Measurements from ENCODE around the gene ANXA11.

The ANXA11 gene

DNA sequence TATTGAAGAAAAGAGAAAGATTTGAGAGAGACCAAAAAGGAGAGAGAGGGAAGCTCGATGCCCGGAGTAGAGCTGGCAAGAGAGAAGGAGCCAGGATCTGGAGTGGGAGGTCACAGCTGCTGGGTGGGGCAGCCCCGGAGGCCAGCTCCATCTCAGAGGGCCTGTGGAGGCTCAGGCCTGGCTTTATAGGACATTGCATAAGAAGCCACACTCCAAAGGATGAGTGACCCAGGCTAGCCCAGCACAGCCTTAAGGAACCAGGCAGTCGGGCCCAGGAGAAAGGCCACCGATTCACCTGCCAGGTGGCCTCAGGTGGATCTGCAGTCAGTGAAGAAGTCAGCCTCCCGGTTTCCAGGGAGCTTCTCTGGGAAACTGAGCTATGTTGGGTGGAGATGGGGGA lies 72.1 kb downstream of the ANXA11 start:
- H3K36me3 ChIP-seq (ENCODE audit: control insufficient read depth, insufficient read depth, low read length): no peaks in the 10 kb centered on the region
- H3K4me3 ChIP-seq (ENCODE audit: low read depth, low read length): peak overlapping the region; percentile 54
- H3K9ac ChIP-seq (ENCODE audit: low read depth, low read length): no peak overlapping the region
- no peaks in the 10 kb centered on the region for H3K4me1 ChIP-seq (ENCODE audit: control insufficient read depth, insufficient read depth, low read length)
- H3K9me3 ChIP-seq (ENCODE audit: control insufficient read depth, insufficient read depth, low read length): no peaks in the 10 kb centered on the region
- peaks cover 23% of the 10 kb centered on the region for H3K27me3 ChIP-seq (ENCODE audit: control insufficient read depth, insufficient read depth, low read length)

DNA sequence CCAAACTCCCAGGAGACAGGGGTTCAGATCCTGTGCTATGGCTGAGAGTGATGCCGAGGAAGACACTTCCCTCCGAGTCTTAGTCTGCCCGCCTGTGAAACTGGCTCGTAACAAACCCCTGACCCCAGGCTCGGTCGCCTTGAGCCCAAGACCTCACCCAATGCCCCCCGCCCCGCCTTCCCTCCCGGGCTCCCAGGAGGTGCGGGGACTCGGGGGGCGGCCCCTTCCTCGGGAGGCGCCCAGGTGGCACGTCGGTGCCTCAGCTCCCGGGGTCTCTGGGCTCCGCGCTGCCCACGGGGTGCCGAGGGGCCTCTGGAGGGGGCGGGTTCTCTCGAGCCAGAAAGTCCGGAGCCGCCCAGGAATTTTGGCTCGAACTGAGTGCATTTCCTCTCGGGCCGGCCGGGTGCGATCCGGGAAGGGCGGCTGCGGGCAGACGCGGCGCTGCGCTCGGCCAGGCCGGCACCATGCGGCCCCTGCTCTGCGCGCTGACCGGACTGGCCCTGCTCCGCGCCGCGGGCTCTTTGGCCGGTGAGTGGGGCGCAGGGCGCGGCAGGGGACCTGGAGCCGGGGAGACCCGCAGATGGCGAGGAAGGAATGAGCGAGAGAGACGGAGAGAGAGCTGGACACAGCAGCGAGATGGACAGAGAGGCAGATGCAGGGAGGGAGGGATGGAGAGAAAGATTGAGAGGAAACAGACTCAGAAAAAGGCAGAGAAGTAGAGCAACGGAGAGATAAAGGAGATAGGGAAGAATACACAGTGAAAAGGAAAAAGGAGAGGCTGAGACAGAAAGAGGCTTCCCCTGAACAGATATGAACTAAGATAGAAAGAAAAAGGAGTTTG lies 72.8 kb downstream of the ANXA11 start, which contains the start of gene PLAC9:
Gene PLAC9 (plus strand): TSS at position 432 of the 841 bp plus-strand sequence. CDS start 33 bp downstream, at position 465.
- H3K9me3 ChIP-seq (ENCODE audit: control insufficient read depth, insufficient read depth, low read length): no peaks in the 10 kb centered on the region
- no peaks in the 10 kb centered on the region for H3K4me1 ChIP-seq (ENCODE audit: control insufficient read depth, insufficient read depth, low read length)
- peaks cover 23% of the 10 kb centered on the region for H3K27me3 ChIP-seq (ENCODE audit: control insufficient read depth, insufficient read depth, low read length)
- H3K4me3 ChIP-seq (ENCODE audit: low read depth, low read length): peak within 1 kb of the TSS; percentile 54
- H3K9ac ChIP-seq (ENCODE audit: low read depth, low read length): peak within 1 kb of the TSS; percentile 54
- H3K36me3 ChIP-seq (ENCODE audit: control insufficient read depth, insufficient read depth, low read length): no peaks in the 10 kb centered on the region

DNA sequence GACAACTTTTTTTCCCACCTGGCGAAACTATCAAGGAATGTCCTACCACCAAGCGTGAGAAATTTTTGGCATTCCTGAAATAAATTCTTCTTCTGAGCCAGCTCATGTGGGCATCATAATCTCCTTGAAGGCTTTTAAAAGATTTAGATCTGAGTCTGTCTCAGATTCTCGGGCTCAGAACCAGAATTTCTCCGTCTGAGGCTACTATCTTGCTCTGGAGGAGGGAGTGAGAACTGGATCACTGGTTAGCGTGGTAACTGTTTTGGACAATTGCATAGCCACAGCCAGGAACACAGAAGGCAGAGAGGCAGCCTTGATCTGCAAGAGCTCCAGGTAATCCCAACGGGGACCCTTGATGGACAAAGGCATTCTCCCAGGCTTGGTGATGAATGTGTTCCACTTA lies 73.8 kb downstream of the ANXA11 start:
- H3K9ac ChIP-seq (ENCODE audit: low read depth, low read length): no peak overlapping the region
- H3K27me3 ChIP-seq (ENCODE audit: control insufficient read depth, insufficient read depth, low read length): peaks cover 23% of the 10 kb centered on the region
- no peaks in the 10 kb centered on the region for H3K4me1 ChIP-seq (ENCODE audit: control insufficient read depth, insufficient read depth, low read length)
- H3K4me3 ChIP-seq (ENCODE audit: low read depth, low read length): no peak overlapping the region
- no peaks in the 10 kb centered on the region for H3K36me3 ChIP-seq (ENCODE audit: control insufficient read depth, insufficient read depth, low read length)
- no peaks in the 10 kb centered on the region for H3K9me3 ChIP-seq (ENCODE audit: control insufficient read depth, insufficient read depth, low read length)

DNA sequence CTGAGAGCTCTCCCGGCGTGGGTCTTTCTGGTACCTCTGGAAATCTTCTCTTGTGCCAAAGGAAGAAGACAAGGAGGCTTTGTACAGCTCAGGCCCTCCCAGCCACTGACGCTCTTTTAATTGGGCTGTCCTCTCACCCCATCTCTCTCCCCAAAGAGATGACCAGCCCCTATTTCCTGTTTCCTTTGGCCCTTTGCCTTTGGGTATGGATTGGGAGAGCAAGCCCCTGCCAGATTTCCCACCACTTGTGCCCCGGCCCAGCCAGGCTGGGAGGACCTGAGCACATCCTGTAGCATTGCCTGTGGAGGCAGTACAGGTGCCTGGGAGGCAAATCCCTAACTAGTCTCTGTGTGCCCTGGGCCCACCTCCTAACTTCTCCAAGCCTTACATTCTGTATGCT lies 78.5 kb downstream of the ANXA11 start:
- peaks cover 9% of the 10 kb centered on the region for H3K27me3 ChIP-seq (ENCODE audit: control insufficient read depth, insufficient read depth, low read length)
- no peaks in the 10 kb centered on the region for H3K9me3 ChIP-seq (ENCODE audit: control insufficient read depth, insufficient read depth, low read length)
- H3K9ac ChIP-seq (ENCODE audit: low read depth, low read length): no peak overlapping the region
- H3K4me3 ChIP-seq (ENCODE audit: low read depth, low read length): no peak overlapping the region
- H3K36me3 ChIP-seq (ENCODE audit: control insufficient read depth, insufficient read depth, low read length): no peaks in the 10 kb centered on the region
- no peaks in the 10 kb centered on the region for H3K4me1 ChIP-seq (ENCODE audit: control insufficient read depth, insufficient read depth, low read length)

DNA sequence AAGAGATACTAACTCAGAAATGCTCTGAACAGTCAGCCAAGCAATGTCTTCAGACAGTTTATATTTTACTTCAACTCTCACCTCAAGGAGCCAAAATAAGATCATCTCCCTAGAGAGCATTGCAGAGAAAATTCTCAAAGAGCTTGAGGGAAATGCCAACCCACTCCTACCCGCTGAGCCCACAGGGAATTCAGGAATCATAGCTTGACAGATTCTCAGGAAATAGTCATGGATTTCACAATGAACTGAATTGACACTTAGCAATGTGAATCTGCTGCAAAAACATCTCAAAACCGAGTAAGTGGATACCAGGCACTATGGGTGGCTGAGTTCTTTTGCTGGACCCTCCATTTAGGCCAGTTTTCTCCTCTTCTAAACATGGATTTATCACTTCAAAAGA lies 82.6 kb downstream of the ANXA11 start:
- no peaks in the 10 kb centered on the region for H3K36me3 ChIP-seq (ENCODE audit: control insufficient read depth, insufficient read depth, low read length)

DNA sequence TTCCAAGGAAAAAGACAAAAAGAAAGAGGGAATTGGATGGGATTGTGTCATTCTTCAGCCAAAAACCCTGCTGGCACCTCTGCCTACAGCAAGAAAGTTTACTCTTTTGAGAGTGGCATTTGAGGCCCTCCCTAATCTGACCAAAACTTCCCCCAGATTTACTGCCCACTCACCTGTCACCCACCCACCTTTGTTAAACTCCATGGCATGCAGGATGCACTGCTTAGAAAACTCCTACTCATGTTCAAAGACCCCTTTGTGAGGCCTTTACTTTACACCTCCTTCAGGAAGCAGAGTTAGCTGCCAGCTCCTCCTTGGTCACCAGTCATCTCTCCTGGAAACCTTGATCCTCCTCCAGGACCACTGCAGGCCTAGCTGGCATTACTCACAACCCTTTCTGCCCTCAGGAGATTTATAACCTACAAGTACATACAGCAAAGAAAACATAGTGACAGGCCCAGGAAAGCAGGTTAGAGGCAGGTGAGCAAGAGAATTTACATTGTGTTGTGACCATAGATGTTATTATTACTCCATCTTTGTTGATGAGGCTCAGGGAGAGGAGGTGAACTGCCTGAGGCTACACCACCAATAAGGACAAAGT lies 83.1 kb downstream of the ANXA11 start:
- H3K4me1 ChIP-seq (ENCODE audit: control insufficient read depth, insufficient read depth, low read length): no peaks in the 10 kb centered on the region
- no peak overlapping the region for H3K9ac ChIP-seq (ENCODE audit: low read depth, low read length)
- H3K4me3 ChIP-seq (ENCODE audit: low read depth, low read length): no peak overlapping the region
- no peaks in the 10 kb centered on the region for H3K27me3 ChIP-seq (ENCODE audit: control insufficient read depth, insufficient read depth, low read length)
- no peaks in the 10 kb centered on the region for H3K9me3 ChIP-seq (ENCODE audit: control insufficient read depth, insufficient read depth, low read length)
- no peaks in the 10 kb centered on the region for H3K36me3 ChIP-seq (ENCODE audit: control insufficient read depth, insufficient read depth, low read length)

More for the DNA sequence above, 82.6 kb downstream of the ANXA11 start:
- Histone ChIP-seq H3K4me3 (ENCODE audit: low read depth, low read length) (no peak overlapping the region), H3K27me3 (ENCODE audit: control insufficient read depth, insufficient read depth, low read length) (no peaks in the 10 kb centered on the region), H3K9me3 (ENCODE audit: control insufficient read depth, insufficient read depth, low read length) (no peaks in the 10 kb centered on the region), H3K9ac (ENCODE audit: low read depth, low read length) (no peak overlapping the region), H3K4me1 (ENCODE audit: control insufficient read depth, insufficient read depth, low read length) (no peaks in the 10 kb centered on the region)

DNA sequence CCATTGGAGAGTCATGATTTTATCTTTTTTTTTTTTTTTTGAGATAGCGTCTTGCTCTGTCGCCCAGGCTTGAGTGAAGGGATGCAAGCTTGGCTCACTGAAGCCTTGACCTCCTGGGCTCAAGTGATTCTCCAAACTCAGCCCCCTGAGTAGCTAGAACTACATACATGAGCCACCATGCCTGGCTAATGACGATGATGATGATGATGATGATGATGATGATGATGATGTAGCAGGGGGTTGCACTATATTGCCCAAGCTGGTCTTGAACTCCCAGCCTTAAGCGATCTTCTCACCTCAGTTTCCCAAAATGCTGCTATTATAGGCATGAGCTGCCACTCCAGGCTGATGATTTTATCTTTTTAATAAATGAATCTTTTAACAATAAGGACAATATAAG lies 86.7 kb downstream of the ANXA11 start:
- Histone ChIP-seq H3K27me3 (ENCODE audit: control insufficient read depth, insufficient read depth, low read length) (no peaks in the 10 kb centered on the region), H3K4me3 (ENCODE audit: low read depth, low read length) (no peak overlapping the region), H3K9ac (ENCODE audit: low read depth, low read length) (no peak overlapping the region), H3K4me1 (ENCODE audit: control insufficient read depth, insufficient read depth, low read length) (no peaks in the 10 kb centered on the region), H3K36me3 (ENCODE audit: control insufficient read depth, insufficient read depth, low read length) (no peaks in the 10 kb centered on the region), H3K9me3 (ENCODE audit: control insufficient read depth, insufficient read depth, low read length) (no peaks in the 10 kb centered on the region)

DNA sequence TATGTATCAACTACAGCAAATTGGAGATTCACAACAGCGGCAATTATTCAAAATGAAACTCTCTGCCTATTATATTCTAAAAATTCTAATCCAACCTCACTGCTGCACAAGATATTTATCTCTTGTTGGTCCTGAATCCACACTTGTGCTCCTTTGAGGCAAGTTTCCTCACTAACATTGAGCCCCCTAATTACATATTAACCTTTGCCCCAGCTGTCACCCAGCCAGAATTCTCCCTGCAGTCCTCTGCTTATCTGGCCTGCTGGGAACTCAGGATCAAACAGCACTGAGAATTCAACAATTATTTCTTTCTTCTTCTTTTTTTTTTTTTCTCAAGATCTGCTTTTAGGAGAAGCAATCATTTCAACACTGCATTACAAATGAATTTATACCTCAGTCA lies 94.4 kb downstream of the ANXA11 start:
- H3K4me1 ChIP-seq (ENCODE audit: control insufficient read depth, insufficient read depth, low read length): peaks cover 6% of the 10 kb centered on the region
- no peaks in the 10 kb centered on the region for H3K9me3 ChIP-seq (ENCODE audit: control insufficient read depth, insufficient read depth, low read length)
- no peaks in the 10 kb centered on the region for H3K36me3 ChIP-seq (ENCODE audit: control insufficient read depth, insufficient read depth, low read length)
- no peak overlapping the region for H3K4me3 ChIP-seq (ENCODE audit: low read depth, low read length)
- no peak overlapping the region for H3K9ac ChIP-seq (ENCODE audit: low read depth, low read length)
- no peaks in the 10 kb centered on the region for H3K27me3 ChIP-seq (ENCODE audit: control insufficient read depth, insufficient read depth, low read length)

DNA sequence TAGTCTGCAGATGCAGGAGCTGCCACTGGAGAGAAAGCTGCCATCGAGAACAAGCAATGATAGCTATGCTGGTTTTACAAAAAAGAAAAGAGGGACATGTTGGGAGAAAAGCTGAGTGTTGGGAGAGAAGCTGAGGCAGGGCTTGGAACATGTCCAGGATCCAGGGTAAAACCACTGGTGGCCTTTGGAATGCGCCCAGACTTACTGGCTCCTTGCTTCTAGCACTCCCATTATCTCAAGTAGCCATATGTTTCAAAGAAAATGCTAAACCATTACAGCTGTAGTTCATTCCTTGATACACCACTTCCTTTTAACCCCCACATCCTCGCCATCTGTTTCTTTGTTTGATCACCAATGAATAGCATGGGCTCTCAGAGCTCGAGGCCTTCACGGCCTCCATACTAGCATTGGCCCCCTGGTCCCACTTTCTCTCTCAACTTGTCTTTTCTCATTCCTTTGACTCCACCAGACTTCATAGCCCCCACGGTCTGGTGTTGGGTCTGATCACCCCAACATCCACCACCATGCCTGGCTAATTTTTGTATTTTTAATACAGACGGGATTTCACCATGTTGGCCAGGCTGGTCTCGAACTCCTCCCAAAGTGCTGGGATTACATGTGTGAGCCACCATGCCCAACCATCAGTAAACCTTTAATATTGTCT lies 96.6 kb downstream of the ANXA11 start:
- H3K9ac ChIP-seq (ENCODE audit: low read depth, low read length): no peak overlapping the region
- no peak overlapping the region for H3K4me3 ChIP-seq (ENCODE audit: low read depth, low read length)
- peaks cover 22% of the 10 kb centered on the region for H3K4me1 ChIP-seq (ENCODE audit: control insufficient read depth, insufficient read depth, low read length)
- no peaks in the 10 kb centered on the region for H3K27me3 ChIP-seq (ENCODE audit: control insufficient read depth, insufficient read depth, low read length)
- H3K9me3 ChIP-seq (ENCODE audit: control insufficient read depth, insufficient read depth, low read length): no peaks in the 10 kb centered on the region
- no peaks in the 10 kb centered on the region for H3K36me3 ChIP-seq (ENCODE audit: control insufficient read depth, insufficient read depth, low read length)

DNA sequence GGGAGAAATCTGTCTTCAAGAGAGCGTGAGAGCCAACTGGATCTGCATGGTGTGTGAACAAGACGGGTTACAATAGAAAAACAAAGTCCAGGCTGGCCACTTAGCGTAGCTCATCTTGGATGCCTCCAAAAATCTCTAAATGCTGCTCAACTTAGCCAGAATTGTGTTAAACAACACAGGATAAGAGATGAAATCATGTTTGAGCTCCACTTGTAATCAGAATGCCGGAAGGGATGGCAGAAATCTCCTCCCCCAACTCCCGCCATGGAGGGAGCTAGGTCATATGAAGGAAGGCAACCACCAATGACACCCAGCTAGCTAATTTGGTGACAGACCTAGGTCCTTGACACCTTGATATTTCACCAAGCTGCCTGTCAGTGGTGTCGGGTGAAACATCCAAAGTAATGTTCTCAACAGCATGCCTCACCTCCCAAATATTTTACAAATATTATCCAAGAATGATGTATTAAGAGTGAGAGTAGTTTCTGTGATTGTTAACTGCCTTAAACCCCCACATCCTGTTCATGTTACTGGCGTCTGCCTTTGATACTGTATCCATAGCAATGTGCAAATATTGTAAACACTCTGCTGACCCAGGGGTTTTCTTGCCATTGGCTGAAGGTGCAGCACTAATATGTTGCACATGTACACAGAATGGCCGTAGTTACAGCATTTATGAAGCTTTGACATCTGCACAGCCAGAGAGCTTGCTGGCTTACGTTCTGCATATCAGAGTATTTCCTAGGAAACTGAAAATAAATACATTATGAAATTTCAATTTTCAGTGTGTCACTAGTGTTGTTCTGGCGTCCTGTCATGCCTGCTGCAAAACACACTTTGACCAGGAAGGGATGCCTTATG lies 101.0 kb downstream of the ANXA11 start:
- H3K27me3 ChIP-seq (ENCODE audit: control insufficient read depth, insufficient read depth, low read length): no peaks in the 10 kb centered on the region
- peaks cover 25% of the 10 kb centered on the region for H3K4me1 ChIP-seq (ENCODE audit: control insufficient read depth, insufficient read depth, low read length)
- no peak overlapping the region for H3K4me3 ChIP-seq (ENCODE audit: low read depth, low read length)
- no peaks in the 10 kb centered on the region for H3K36me3 ChIP-seq (ENCODE audit: control insufficient read depth, insufficient read depth, low read length)
- no peak overlapping the region for H3K9ac ChIP-seq (ENCODE audit: low read depth, low read length)
- no peaks in the 10 kb centered on the region for H3K9me3 ChIP-seq (ENCODE audit: control insufficient read depth, insufficient read depth, low read length)
